ENCODE data around the gene PET117.
"Not testable (repeated sequence)": the region's sequence is repeated elsewhere in the genome, so short reads cannot be mapped to it uniquely, and the experiment has no call there.

The PET117 gene

GRCh38 chr20:18101125-18101810, 36.4 kb upstream of the PET117 start:
- Histone ChIP-seq H3K36me3 (ENCODE audit: control insufficient read depth in 2 of 2, insufficient read depth in 2 of 2, low read length in 2 of 2) (no peaks in the 10 kb centered on the region), H3K27ac (ENCODE audit: low read length) (no peak overlapping the region), H3K4me1 (ENCODE audit: control insufficient read depth, insufficient read depth, low read length) (no peaks in the 10 kb centered on the region), H3K9ac (ENCODE audit: low read length in 2 of 2) (no peak overlapping the region), H3K27me3 (ENCODE audit: control insufficient read depth in 1 of 2, insufficient read depth in 2 of 2, low read length in 2 of 2) (no peaks in the 10 kb centered on the region), H3K4me3 (ENCODE audit: low read length in 2 of 2) (no peak overlapping the region), H3K9me3 (ENCODE audit: control insufficient read depth in 2 of 2, low read length in 2 of 2) (no peaks in the 10 kb centered on the region)

GRCh38 chr20:18103497-18103896, 34.2 kb upstream of the PET117 start:
- Histone ChIP-seq H3K9me3 (ENCODE audit: control insufficient read depth in 2 of 2, low read length in 2 of 2) (no peaks in the 10 kb centered on the region), H3K4me1 (ENCODE audit: control insufficient read depth, insufficient read depth, low read length) (no peaks in the 10 kb centered on the region), H3K9ac (ENCODE audit: low read length in 2 of 2) (no peak overlapping the region), H3K36me3 (ENCODE audit: control insufficient read depth in 2 of 2, insufficient read depth in 2 of 2, low read length in 2 of 2) (no peaks in the 10 kb centered on the region), H3K27ac (ENCODE audit: low read length) (no peak overlapping the region), H3K4me3 (ENCODE audit: low read length in 2 of 2) (no peak overlapping the region), H3K27me3 (ENCODE audit: control insufficient read depth in 1 of 2, insufficient read depth in 2 of 2, low read length in 2 of 2) (no peaks in the 10 kb centered on the region)

GRCh38 chr20:18108326-18108725, 29.3 kb upstream of the PET117 start:
- Histone ChIP-seq H3K4me1 (ENCODE audit: control insufficient read depth, insufficient read depth, low read length) (no peaks in the 10 kb centered on the region), H3K4me3 (ENCODE audit: low read length in 2 of 2) (no peak overlapping the region), H3K27me3 (ENCODE audit: control insufficient read depth in 1 of 2, insufficient read depth in 2 of 2, low read length in 2 of 2) (no peaks in the 10 kb centered on the region), H3K27ac (ENCODE audit: low read length) (no peak overlapping the region), H3K36me3 (ENCODE audit: control insufficient read depth in 2 of 2, insufficient read depth in 2 of 2, low read length in 2 of 2) (no peaks in the 10 kb centered on the region), H3K9me3 (ENCODE audit: control insufficient read depth in 2 of 2, low read length in 2 of 2) (no peaks in the 10 kb centered on the region), H3K9ac (ENCODE audit: low read length in 2 of 2) (no peak overlapping the region)

GRCh38 chr20:18128574-18128973, 9.1 kb upstream of the PET117 start:
- H3K9me3 ChIP-seq (ENCODE audit: control insufficient read depth in 2 of 2, low read length in 2 of 2); H3K27ac ChIP-seq (ENCODE audit: low read length); H3K36me3 ChIP-seq (ENCODE audit: control insufficient read depth in 2 of 2, insufficient read depth in 2 of 2, low read length in 2 of 2); H3K4me1 ChIP-seq (ENCODE audit: control insufficient read depth, insufficient read depth, low read length); H3K27me3 ChIP-seq (ENCODE audit: control insufficient read depth in 1 of 2, insufficient read depth in 2 of 2, low read length in 2 of 2); H3K4me3 ChIP-seq (ENCODE audit: low read length in 2 of 2); H3K9ac ChIP-seq (ENCODE audit: low read length in 2 of 2): not testable (repeated sequence)

GRCh38 chr20:18132663-18133062, 5.0 kb upstream of the PET117 start:
- Histone ChIP-seq H3K4me3 (ENCODE audit: low read length in 2 of 2) (no peak overlapping the region), H3K9me3 (ENCODE audit: control insufficient read depth in 2 of 2, low read length in 2 of 2) (no peaks in the 10 kb centered on the region), H3K9ac (ENCODE audit: low read length in 2 of 2) (no peak overlapping the region), H3K4me1 (ENCODE audit: control insufficient read depth, insufficient read depth, low read length) (peaks cover 2% of the 10 kb centered on the region), H3K27ac (ENCODE audit: low read length) (no peak overlapping the region), H3K27me3 (ENCODE audit: control insufficient read depth in 1 of 2, insufficient read depth in 2 of 2, low read length in 2 of 2) (no peaks in the 10 kb centered on the region), H3K36me3 (ENCODE audit: control insufficient read depth in 2 of 2, insufficient read depth in 2 of 2, low read length in 2 of 2) (no peaks in the 10 kb centered on the region)

- no peak overlapping the region for H3K9ac ChIP-seq (ENCODE audit: low read length in 2 of 2)
- no peak overlapping the region for H3K4me3 ChIP-seq (ENCODE audit: low read length in 2 of 2)
These were observed 3.7 kb upstream of the PET117 start for GRCh38 chr20:18133962-18134361.

GRCh38 chr20:18138266-18138582, 561 bp downstream of the PET117 start:
- H3K27me3 ChIP-seq (ENCODE audit: control insufficient read depth in 1 of 2, insufficient read depth in 2 of 2, low read length in 2 of 2) = no peaks in the 10 kb centered on the region
- H3K9me3 ChIP-seq (ENCODE audit: control insufficient read depth in 2 of 2, low read length in 2 of 2) = no peaks in the 10 kb centered on the region
- H3K4me3 ChIP-seq (ENCODE audit: low read length in 2 of 2) = peak overlapping the region; percentile 91 to 94
- peak overlapping the region; percentile 74 for H3K27ac ChIP-seq (ENCODE audit: low read length)
- H3K36me3 ChIP-seq (ENCODE audit: control insufficient read depth in 2 of 2, insufficient read depth in 2 of 2, low read length in 2 of 2) = peaks cover 6% of the 10 kb centered on the region in 2 donors
- peak overlapping the region; percentile 91 to 96 for H3K9ac ChIP-seq (ENCODE audit: low read length in 2 of 2)
- peaks cover 20% of the 10 kb centered on the region for H3K4me1 ChIP-seq (ENCODE audit: control insufficient read depth, insufficient read depth, low read length)

More at GRCh38 chr20:18133962-18134361, 3.7 kb upstream of the PET117 start:
- no peak overlapping the region for H3K27ac ChIP-seq (ENCODE audit: low read length)
- H3K27me3 ChIP-seq (ENCODE audit: control insufficient read depth in 1 of 2, insufficient read depth in 2 of 2, low read length in 2 of 2) = no peaks in the 10 kb centered on the region
- no peaks in the 10 kb centered on the region for H3K9me3 ChIP-seq (ENCODE audit: control insufficient read depth in 2 of 2, low read length in 2 of 2)
- no peaks in the 10 kb centered on the region for H3K36me3 ChIP-seq (ENCODE audit: control insufficient read depth in 2 of 2, insufficient read depth in 2 of 2, low read length in 2 of 2)
- H3K4me1 ChIP-seq (ENCODE audit: control insufficient read depth, insufficient read depth, low read length) = peaks cover 8% of the 10 kb centered on the region

- Histone ChIP-seq H3K27me3 (ENCODE audit: control insufficient read depth in 1 of 2, insufficient read depth in 2 of 2, low read length in 2 of 2) (no peaks in the 10 kb centered on the region), H3K36me3 (ENCODE audit: control insufficient read depth in 2 of 2, insufficient read depth in 2 of 2, low read length in 2 of 2) (peaks cover 6% of the 10 kb centered on the region in 2 donors), H3K9ac (ENCODE audit: low read length in 2 of 2) (peak overlapping the region; percentile 91 to 96), H3K4me3 (ENCODE audit: low read length in 2 of 2) (peak overlapping the region; percentile 91 to 94), H3K27ac (ENCODE audit: low read length) (no peak overlapping the region), H3K4me1 (ENCODE audit: control insufficient read depth, insufficient read depth, low read length) (peaks cover 20% of the 10 kb centered on the region), H3K9me3 (ENCODE audit: control insufficient read depth in 2 of 2, low read length in 2 of 2) (no peaks in the 10 kb centered on the region)
These were observed 1.2 kb downstream of the PET117 start for GRCh38 chr20:18138639-18139583.

- no peaks in the 10 kb centered on the region for H3K27me3 ChIP-seq (ENCODE audit: control insufficient read depth in 1 of 2, insufficient read depth in 2 of 2, low read length in 2 of 2)
- H3K9me3 ChIP-seq (ENCODE audit: control insufficient read depth in 2 of 2, low read length in 2 of 2) = no peaks in the 10 kb centered on the region
- peak overlapping the region in 1 of 2 donors; percentile 22 for H3K4me3 ChIP-seq (ENCODE audit: low read length in 2 of 2)
- peaks cover 20% of the 10 kb centered on the region for H3K4me1 ChIP-seq (ENCODE audit: control insufficient read depth, insufficient read depth, low read length)
- H3K27ac ChIP-seq (ENCODE audit: low read length) = no peak overlapping the region
- H3K9ac ChIP-seq (ENCODE audit: low read length in 2 of 2) = peak overlapping the region; percentile 51 to 91
- H3K36me3 ChIP-seq (ENCODE audit: control insufficient read depth in 2 of 2, insufficient read depth in 2 of 2, low read length in 2 of 2) = peaks cover 6 to 11% of the 10 kb centered on the region in 2 donors
These were observed 2.2 kb downstream of the PET117 start for GRCh38 chr20:18139832-18140231.

- no peaks in the 10 kb centered on the region for H3K27me3 ChIP-seq (ENCODE audit: control insufficient read depth in 1 of 2, insufficient read depth in 2 of 2, low read length in 2 of 2)
- no peak overlapping the region for H3K9ac ChIP-seq (ENCODE audit: low read length in 2 of 2)
- no peak overlapping the region for H3K27ac ChIP-seq (ENCODE audit: low read length)
- H3K9me3 ChIP-seq (ENCODE audit: control insufficient read depth in 2 of 2, low read length in 2 of 2) = no peaks in the 10 kb centered on the region
- peaks cover 7% of the 10 kb centered on the region for H3K4me1 ChIP-seq (ENCODE audit: control insufficient read depth, insufficient read depth, low read length)
- H3K4me3 ChIP-seq (ENCODE audit: low read length in 2 of 2) = no peak overlapping the region
- peaks cover 9 to 16% of the 10 kb centered on the region in 2 donors for H3K36me3 ChIP-seq (ENCODE audit: control insufficient read depth in 2 of 2, insufficient read depth in 2 of 2, low read length in 2 of 2)
These were observed 7.0 kb downstream of the PET117 start for GRCh38 chr20:18144541-18145099.

Measured in stomach smooth muscle (tissue), 2 donors.